HG03469 (cell line): ENCODE data around the gene ZBTB1.
"Not testable (repeated sequence)": the region's sequence is repeated elsewhere in the genome, so short reads cannot be mapped to it uniquely, and the experiment has no call there.

ENCODE experiments used
- ATAC-seq: cut with Tn5 transposase; IDR thresholded peaks from one replicate; pipeline ENCODE4 v1.9.1; 2021; ENCODE audit warnings: mild to moderate bottlenecking, moderate library complexity, moderate number of reproducible peaks; ENCODE audit not compliant: unreplicated experiment

Gene ZBTB1

GRCh38 chr14:64522591-64523355 is 18.2 kb downstream of the ZBTB1 start:
- no peak for ATAC-seq

GRCh38 chr14:64525354-64525753 is 20.8 kb downstream of the ZBTB1 start:
- no peak for ATAC-seq

GRCh38 chr14:64531567-64531966 is 27.0 kb downstream of the ZBTB1 start:
- ATAC-seq: no peak

GRCh38 chr14:64536488-64537245 is 32.1 kb downstream of the ZBTB1 start:
- ATAC-seq: no peak

- ATAC-seq: peak; percentile 96
Observed at GRCh38 chr14:64540208-64541202, 35.9 kb downstream of the ZBTB1 start, which contains the start of gene HSPA2. Gene HSPA2 (plus strand): TSS chr14:64540741. CDS start chr14:64540850, 109 bp downstream.

- ATAC-seq: no peak
Observed at GRCh38 chr14:64541261-64541971, 36.8 kb downstream of the ZBTB1 start.

- ATAC-seq: no peak
Observed at GRCh38 chr14:64541972-64542835, 37.6 kb downstream of the ZBTB1 start.

GRCh38 chr14:64542836-64543201 is 38.2 kb downstream of the ZBTB1 start:
- no peak for ATAC-seq

- ATAC-seq: no peak
Observed at GRCh38 chr14:64544607-64545312, 40.2 kb downstream of the ZBTB1 start.

GRCh38 chr14:64549016-64549415 is 44.4 kb downstream of the ZBTB1 start:
- ATAC-seq: no peak

- ATAC-seq: no peak
Observed at GRCh38 chr14:64549791-64550620, 45.4 kb downstream of the ZBTB1 start, which contains the start of gene PPP1R36. Gene PPP1R36 (plus strand): TSS chr14:64549961. CDS start chr14:64549998, 37 bp downstream.

- no peak for ATAC-seq
Observed at GRCh38 chr14:64550621-64551333, 46.2 kb downstream of the ZBTB1 start.

- no peak for ATAC-seq
Observed at GRCh38 chr14:64554556-64554955, 50.0 kb downstream of the ZBTB1 start.

- ATAC-seq: no peak
Observed at GRCh38 chr14:64556526-64556925, 52.0 kb downstream of the ZBTB1 start.

- not testable (repeated sequence) for ATAC-seq
Observed at GRCh38 chr14:64558216-64558615, 53.6 kb downstream of the ZBTB1 start.

- no peak for ATAC-seq
Observed at GRCh38 chr14:64561631-64562030, 57.1 kb downstream of the ZBTB1 start.

- ATAC-seq: no peak
Observed at GRCh38 chr14:64562436-64562835, 57.9 kb downstream of the ZBTB1 start.
